HCT116 (cell line): ENCODE measurements around the gene SPDL1. TPM values are rescaled to one million over a fixed set of nuclear protein-coding genes. Genes with fewer than 3 reads are reported as not detected.

Experiments used
- ATAC-seq: fragments of 200-7000 bp; cut with Tn5 transposase; 2 replicates; pipeline ENCODE4 v1.9.1; 2020; ENCODE audit warnings: mild to moderate bottlenecking, moderate library complexity
- Bru-seq: library from RNA; stranded (reverse); fragments of 400-500 nt; gene quantifications from one replicate; lab custom pipeline; 2021; lab: Mats Ljungman, UMichigan
- BruChase-seq, 2 experiments: library from RNA; stranded (reverse); fragments of 400-500 nt; gene quantifications; one replicate each; lab custom pipeline; 2021; lab: Mats Ljungman, UMichigan
- BruUV-seq: library from RNA; stranded (reverse); fragments of 400-500 nt; replicated peaks from 2 replicates; lab custom pipeline; 2021; lab: Mats Ljungman, UMichigan
- CTCF ChIA-PET: fragments of 300-600 bp; sonication (Branson Sonifier 250); formaldehyde crosslinking; loops from one replicate; lab custom pipeline; 2021; ENCODE audit warnings: antibody characterized with exemption; lab: Charles Lee
- POLR2A ChIA-PET: fragments of 300-600, 350-600 bp; sonication (Branson Sonifier 250); formaldehyde crosslinking; loops from one replicate; lab custom pipeline; 2021; ENCODE audit warnings: antibody characterized with exemption; lab: Charles Lee
- RAD21 ChIA-PET, 2 experiments: fragments of 300-600 bp; sonication (Branson Sonifier 250); formaldehyde crosslinking; loops; one replicate each; lab custom pipeline; 2023; ENCODE audit warnings: low total read pairs in 2 of 2; ENCODE audit not compliant: uncharacterized antibody in 2 of 2, unreplicated experiment in 2 of 2, low non-redundant PET in 1 of 2; lab: Charles Lee
- DNase-seq: peaks from one replicate; pipeline ENCODE4 v3.0.0-alpha.2; 2010; ENCODE audit warnings: low read depth, low spot score
- H2AFZ ChIP-seq: fragments of 200-600 bp; shearing (Covaris generic), sonication (generic); 2 replicates; pipeline ENCODE4 v1.6.1; 2017; ENCODE audit warnings: low read depth, mixed run types, mixed read lengths, antibody characterized with exemption, low read length; ENCODE audit not compliant: poor library complexity, severe bottlenecking
- H3K27ac ChIP-seq: 2 replicates; pipeline ENCODE4 v1.5.1; 2012; ENCODE audit warnings: low read depth, low read length
- H3K27me3 ChIP-seq: fragments of 200-600 bp; sonication (generic); 2 replicates; pipeline ENCODE4 v1.6.1; 2016; ENCODE audit warnings: mixed run types, low read length, mixed read lengths; ENCODE audit not compliant: insufficient read depth
- H3K36me3 ChIP-seq, 2 experiments: fragments of 200-500 bp in 1 of 2; fragments of 200-600 bp in 1 of 2; sonication (Bioruptor generic) in 1 of 2; sonication (generic) in 1 of 2; 2 replicates each; pipeline versions ENCODE4 v1.5.1 to v1.6.1; 2014 to 2016; ENCODE audit warnings: low read length in 2 of 2, inconsistent platforms in 1 of 2, mixed read lengths in 1 of 2, mixed run types in 1 of 2; ENCODE audit not compliant: insufficient read depth in 2 of 2, control insufficient read depth in 1 of 2
- H3K4me1 ChIP-seq, 2 experiments: fragments of 200-600 bp in 1 of 2; sonication (generic) in 1 of 2; 2 replicates each; pipeline versions ENCODE4 v1.5.1 to v1.6.1; 2012 to 2017; ENCODE audit warnings: low read length in 2 of 2, inconsistent platforms in 1 of 2, mild to moderate bottlenecking in 1 of 2, mixed read lengths in 1 of 2, mixed run types in 1 of 2, moderate library complexity in 1 of 2; ENCODE audit not compliant: insufficient read depth in 2 of 2, control insufficient read depth in 1 of 2
- H3K4me2 ChIP-seq: fragments of 200-600 bp; sonication (generic); 2 replicates; pipeline ENCODE4 v1.6.1; 2017; ENCODE audit warnings: mixed run types, low read length, mixed read lengths
- H3K4me3 ChIP-seq, 2 experiments: fragments of 200-600 bp in 1 of 2; sonication (generic) in 1 of 2; replicated peaks in 1 of 2; 2 replicates each; pipeline ENCODE4 v1.5.1; 2011 to 2016; ENCODE audit warnings: low read length in 2 of 2, control low read depth in 1 of 2, low read depth in 1 of 2, mild to moderate bottlenecking in 1 of 2, mixed read lengths in 1 of 2, mixed run types in 1 of 2
- H3K79me2 ChIP-seq: fragments of 200-600 bp; sonication (generic); 2 replicates; pipeline ENCODE4 v1.6.1; 2017; ENCODE audit warnings: mild to moderate bottlenecking, mixed run types, low read length, moderate library complexity, mixed read lengths; ENCODE audit not compliant: insufficient read depth
- H3K9ac ChIP-seq: fragments of 200-600 bp; sonication (generic); 2 replicates; pipeline ENCODE4 v1.6.1; 2016; ENCODE audit warnings: low read length, mixed read lengths
- H3K9me2 ChIP-seq: fragments of 200-600 bp; sonication (generic), shearing (Covaris generic); 2 replicates; pipeline ENCODE4 v1.6.1; 2017; ENCODE audit warnings: mixed run types, mild to moderate bottlenecking, moderate library complexity; ENCODE audit not compliant: insufficient read depth
- H3K9me3 ChIP-seq, 2 experiments: fragments of 200-500 bp in 1 of 2; fragments of 200-600 bp in 1 of 2; sonication (Bioruptor generic) in 1 of 2; sonication (generic) in 1 of 2; 2 replicates each; pipeline ENCODE4 v1.6.1; 2014 to 2017; ENCODE audit warnings: low read length in 2 of 2, mixed read lengths in 2 of 2, inconsistent platforms in 1 of 2, low read depth in 1 of 2, mild to moderate bottlenecking in 1 of 2, mixed run types in 1 of 2, moderate library complexity in 1 of 2; ENCODE audit not compliant: control insufficient read depth in 1 of 2, insufficient read depth in 1 of 2
- H4K20me1 ChIP-seq: fragments of 200-600 bp; sonication (generic), shearing (Covaris generic); 2 replicates; pipeline ENCODE4 v1.6.1; 2017; ENCODE audit warnings: mixed run types, mild to moderate bottlenecking, moderate library complexity; ENCODE audit not compliant: insufficient read depth
- CBX3 ChIP-seq: IDR thresholded peaks from 2 replicates; pipeline ENCODE4 v1.6.1; 2012; ENCODE audit warnings: low read depth
- CEBPB ChIP-seq: IDR thresholded peaks from 2 replicates; pipeline ENCODE4 v1.6.1; 2012; ENCODE audit warnings: low read depth
- EGR1 ChIP-seq: IDR thresholded peaks from 2 replicates; pipeline ENCODE4 v1.6.1; 2012; ENCODE audit warnings: low read depth
- ELF1 ChIP-seq: IDR thresholded peaks from 2 replicates; pipeline ENCODE4 v1.6.1; 2012; ENCODE audit warnings: low read depth, borderline replicate concordance
- EZH2phosphoT487 ChIP-seq: fragments of 200-600 bp; IDR thresholded peaks from 2 replicates; pipeline ENCODE4 v1.6.1; 2018; ENCODE audit warnings: antibody characterized with exemption, borderline replicate concordance
- FOSL1 ChIP-seq: IDR thresholded peaks from 2 replicates; pipeline ENCODE4 v1.6.1; 2012; ENCODE audit warnings: low read depth
- JUND ChIP-seq: IDR thresholded peaks from 2 replicates; pipeline ENCODE4 v1.6.1; 2012
- POLR2A ChIP-seq: IDR thresholded peaks from 2 replicates; pipeline ENCODE4 v1.7.0; 2011; ENCODE audit warnings: borderline replicate concordance; ENCODE audit not compliant: insufficient read depth, insufficient read length; ENCODE audit errors: extremely low read depth
- SIN3A ChIP-seq: IDR thresholded peaks from 2 replicates; pipeline ENCODE4 v1.6.1; 2012; ENCODE audit warnings: low read depth
- SP1 ChIP-seq: IDR thresholded peaks from 2 replicates; pipeline ENCODE4 v1.6.1; 2012; ENCODE audit warnings: low read depth
- SRF ChIP-seq: IDR thresholded peaks from 2 replicates; pipeline ENCODE4 v1.6.1; 2012; ENCODE audit warnings: low read depth
- TCF7L2 ChIP-seq: IDR thresholded peaks from 2 replicates; pipeline ENCODE4 v1.7.0; 2011; ENCODE audit warnings: borderline replicate concordance, inconsistent platforms; ENCODE audit not compliant: insufficient read depth, insufficient read length; ENCODE audit errors: extremely low read depth
- ZFX ChIP-seq: fragments of 450-650 bp; IDR thresholded peaks from 2 replicates; pipeline ENCODE4 v1.6.1; 2017
- ZNF274 ChIP-seq: fragments of 200-500 bp; sonication (Bioruptor generic); IDR thresholded peaks from 2 replicates; pipeline ENCODE4 v1.6.1; 2014; ENCODE audit warnings: mild to moderate bottlenecking, low read depth, low read length, inconsistent platforms
- intact Hi-C: fragments of 100-400 bp; cut with micrococcal nuclease; formaldehyde crosslinking; loops from 2 replicates; pipeline ENCODE4 v1.10.0; 2022
- long read RNA-seq: library from polyadenylated mRNA; unstranded; transcript quantifications from one replicate; pipeline ENCODE4 v2.0.0, GENCODE V29; 2021; ENCODE audit not compliant: unreplicated experiment
- polyA plus RNA-seq: library from polyadenylated mRNA; unstranded; fragments of >200 nt; gene quantifications from 2 replicates; pipeline ENCODE4 v1.2.1, GENCODE V29; 2012; ENCODE audit warnings: missing spikeins
- total RNA-seq: library from RNA; stranded (reverse); gene quantifications from one replicate; pipeline ENCODE4 v1.2.1, GENCODE V29; 2021; ENCODE audit not compliant: unreplicated experiment
- TF ChIP-seq, protein P1 (sequence below): IDR thresholded peaks from 2 replicates; pipeline ENCODE4 v1.6.1; 2012; ENCODE audit warnings: low read depth
- TF ChIP-seq, protein P2 (sequence below), 3 experiments: fragments of 200-600 bp in 1 of 3; sonication (generic) in 1 of 3; IDR thresholded peaks in 2 of 3; conservative IDR thresholded peaks in 1 of 3; 2 replicates each; pipeline ENCODE4 v1.5.1; 2012 to 2017; ENCODE audit warnings: low read depth in 2 of 3, low read length in 2 of 3, antibody characterized with exemption in 1 of 3, borderline replicate concordance in 1 of 3, control low read depth in 1 of 3, mild to moderate bottlenecking in 1 of 3, mixed read lengths in 1 of 3, mixed run types in 1 of 3, moderate library complexity in 1 of 3; ENCODE audit not compliant: insufficient read depth in 1 of 3
- TF ChIP-seq, protein P3 (sequence below): IDR thresholded peaks from 2 replicates; pipeline ENCODE4 v1.6.1; 2012

SPDL1 gene, protein sequence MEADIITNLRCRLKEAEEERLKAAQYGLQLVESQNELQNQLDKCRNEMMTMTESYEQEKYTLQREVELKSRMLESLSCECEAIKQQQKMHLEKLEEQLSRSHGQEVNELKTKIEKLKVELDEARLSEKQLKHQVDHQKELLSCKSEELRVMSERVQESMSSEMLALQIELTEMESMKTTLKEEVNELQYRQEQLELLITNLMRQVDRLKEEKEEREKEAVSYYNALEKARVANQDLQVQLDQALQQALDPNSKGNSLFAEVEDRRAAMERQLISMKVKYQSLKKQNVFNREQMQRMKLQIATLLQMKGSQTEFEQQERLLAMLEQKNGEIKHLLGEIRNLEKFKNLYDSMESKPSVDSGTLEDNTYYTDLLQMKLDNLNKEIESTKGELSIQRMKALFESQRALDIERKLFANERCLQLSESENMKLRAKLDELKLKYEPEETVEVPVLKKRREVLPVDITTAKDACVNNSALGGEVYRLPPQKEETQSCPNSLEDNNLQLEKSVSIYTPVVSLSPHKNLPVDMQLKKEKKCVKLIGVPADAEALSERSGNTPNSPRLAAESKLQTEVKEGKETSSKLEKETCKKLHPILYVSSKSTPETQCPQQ
- total RNA-seq: 28.5 TPM
- 11.7 and 21.5 TPM in 2 replicates for polyA plus RNA-seq
- Bru-seq, nascent RNA: percentile 85 among the genes with signal in this experiment
- BruChase-seq, experiment 1, labeled RNA remaining after a 6-hour chase: percentile 87 among the genes with signal in this experiment
- BruChase-seq, experiment 2, labeled RNA remaining after a 2-hour chase: percentile 83 among the genes with signal in this experiment
- long read RNA-seq, transcript SPDL1-201 (12 exons, 2,668 nt): major isoform, 45 of 81 reads
- long read RNA-seq, partial matches to known transcripts: 8 of 81 reads
- long read RNA-seq, other reads (novel, unspliced or antisense): 28 of 81 reads

DNA sequence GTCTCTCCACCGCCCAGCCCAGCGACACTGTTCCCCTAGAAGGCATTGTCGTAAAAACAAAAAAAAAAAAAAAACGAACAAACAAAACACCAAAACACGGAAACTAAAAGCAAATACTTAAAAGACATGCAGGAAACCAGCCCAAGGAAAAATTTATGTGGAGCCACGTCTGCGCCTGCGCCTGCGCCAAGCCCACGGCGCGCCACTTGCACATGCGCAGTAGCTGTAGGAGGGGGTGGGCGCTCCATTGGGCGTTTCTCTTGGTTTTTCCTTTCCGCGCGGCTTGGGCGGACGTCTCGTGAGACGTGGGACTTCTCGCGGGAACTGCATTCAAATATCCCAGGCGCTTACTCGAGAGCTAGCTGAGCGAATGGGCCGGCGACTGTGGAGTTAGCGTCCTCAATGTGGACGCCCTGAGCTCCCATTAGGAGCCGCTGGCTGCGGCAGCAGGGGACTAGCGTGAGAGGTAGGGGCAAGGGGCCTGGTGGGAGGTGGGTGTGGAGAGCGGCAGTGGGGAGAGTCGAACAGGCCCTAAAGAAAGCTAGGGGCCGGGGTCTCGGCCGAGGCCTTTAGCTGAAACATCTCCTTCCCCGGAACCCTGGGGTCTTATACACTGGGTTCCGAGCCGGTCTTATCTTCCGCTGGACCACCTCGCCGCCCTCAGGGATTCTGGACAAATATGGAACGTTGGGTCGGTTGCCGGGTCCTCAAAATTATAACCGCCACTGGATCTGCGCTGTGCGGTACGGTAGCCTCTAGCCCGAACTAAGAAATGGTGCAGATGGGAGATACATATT lies at the start of gene SPDL1:
TSS of gene SPDL1 (plus strand) at position 350 of the 797 bp plus-strand sequence. CDS start 4,644 bp downstream, outside the sequence.
- H3K9me3 ChIP-seq: no peaks in the 10 kb centered on the region
- TSS peak; percentile 73 for BruUV-seq
- ChIA-PET RAD21 (interaction anchor here in 1 of 2 experiments (0.7 kb wide), 1 partner anchor 999 kb away, joined by 4 read pairs; no protein-coding TSS in a partner anchor), CTCF (interaction anchor here (0.8 to 1.1 kb wide), 2 partner anchors 596 to 633 kb away, joined by 3 to 8 read pairs; no protein-coding TSS in a partner anchor), POLR2A (interaction anchor here (1.0 to 1.4 kb wide), 4 partner anchors 10 to 1003 kb away, joined by 3 to 6 read pairs (median 4); partner anchors contain the start of gene INSYN2B)
- peak within 1 kb of the TSS; percentile 91 for H3K4me2 ChIP-seq
- H2AFZ ChIP-seq: peak within 1 kb of the TSS; percentile 90
- peaks cover 50% of the 10 kb centered on the region for H3K79me2 ChIP-seq
- peak; percentile 95 for ATAC-seq
- intact Hi-C loops: loop anchor here (2.0 to 5.0 kb wide), 2 partner anchors 597 to 1316 kb away; no protein-coding TSS in a partner anchor
- peaks cover 10% of the 10 kb centered on the region for H3K27me3 ChIP-seq
- H3K27ac ChIP-seq: peak within 1 kb of the TSS; percentile 35
- H3K9ac ChIP-seq: peak within 1 kb of the TSS; percentile 90
- H3K4me3 ChIP-seq: peak within 1 kb of the TSS; percentile 84 to 86
- no peaks in the 10 kb centered on the region; the same call in 1 of the 2 replicates for H4K20me1 ChIP-seq
- H3K36me3 ChIP-seq: peaks cover 3% of the 10 kb centered on the region in 2 experiments; a peak in 1 of 4 replicates
- H3K9me2 ChIP-seq: no peaks in the 10 kb centered on the region
- peak; percentile 93 for DNase-seq
- H3K4me1 ChIP-seq: peaks cover 0 to 16% of the 10 kb centered on the region in 2 experiments; a peak in 1 of 4 replicates
- TF ChIP-seq ZFX (peak; percentile 89), FOSL1 (no peak), ZNF274 (no peak), POLR2A (peak; percentile 92), SP1 (no peak), CBX3 (no peak), ELF1 (no peak), TCF7L2 (no peak), SRF (peak; percentile 48; the same call in 1 of the 2 replicates), EGR1 (peak; percentile 67; the same call in 1 of the 2 replicates), CEBPB (no peak), EZH2phosphoT487 (no peak), JUND (no peak), SIN3A (peak; percentile 81)
- TF ChIP-seq, protein P1, sequence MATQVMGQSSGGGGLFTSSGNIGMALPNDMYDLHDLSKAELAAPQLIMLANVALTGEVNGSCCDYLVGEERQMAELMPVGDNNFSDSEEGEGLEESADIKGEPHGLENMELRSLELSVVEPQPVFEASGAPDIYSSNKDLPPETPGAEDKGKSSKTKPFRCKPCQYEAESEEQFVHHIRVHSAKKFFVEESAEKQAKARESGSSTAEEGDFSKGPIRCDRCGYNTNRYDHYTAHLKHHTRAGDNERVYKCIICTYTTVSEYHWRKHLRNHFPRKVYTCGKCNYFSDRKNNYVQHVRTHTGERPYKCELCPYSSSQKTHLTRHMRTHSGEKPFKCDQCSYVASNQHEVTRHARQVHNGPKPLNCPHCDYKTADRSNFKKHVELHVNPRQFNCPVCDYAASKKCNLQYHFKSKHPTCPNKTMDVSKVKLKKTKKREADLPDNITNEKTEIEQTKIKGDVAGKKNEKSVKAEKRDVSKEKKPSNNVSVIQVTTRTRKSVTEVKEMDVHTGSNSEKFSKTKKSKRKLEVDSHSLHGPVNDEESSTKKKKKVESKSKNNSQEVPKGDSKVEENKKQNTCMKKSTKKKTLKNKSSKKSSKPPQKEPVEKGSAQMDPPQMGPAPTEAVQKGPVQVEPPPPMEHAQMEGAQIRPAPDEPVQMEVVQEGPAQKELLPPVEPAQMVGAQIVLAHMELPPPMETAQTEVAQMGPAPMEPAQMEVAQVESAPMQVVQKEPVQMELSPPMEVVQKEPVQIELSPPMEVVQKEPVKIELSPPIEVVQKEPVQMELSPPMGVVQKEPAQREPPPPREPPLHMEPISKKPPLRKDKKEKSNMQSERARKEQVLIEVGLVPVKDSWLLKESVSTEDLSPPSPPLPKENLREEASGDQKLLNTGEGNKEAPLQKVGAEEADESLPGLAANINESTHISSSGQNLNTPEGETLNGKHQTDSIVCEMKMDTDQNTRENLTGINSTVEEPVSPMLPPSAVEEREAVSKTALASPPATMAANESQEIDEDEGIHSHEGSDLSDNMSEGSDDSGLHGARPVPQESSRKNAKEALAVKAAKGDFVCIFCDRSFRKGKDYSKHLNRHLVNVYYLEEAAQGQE: no peak
- TF ChIP-seq, protein P2, sequence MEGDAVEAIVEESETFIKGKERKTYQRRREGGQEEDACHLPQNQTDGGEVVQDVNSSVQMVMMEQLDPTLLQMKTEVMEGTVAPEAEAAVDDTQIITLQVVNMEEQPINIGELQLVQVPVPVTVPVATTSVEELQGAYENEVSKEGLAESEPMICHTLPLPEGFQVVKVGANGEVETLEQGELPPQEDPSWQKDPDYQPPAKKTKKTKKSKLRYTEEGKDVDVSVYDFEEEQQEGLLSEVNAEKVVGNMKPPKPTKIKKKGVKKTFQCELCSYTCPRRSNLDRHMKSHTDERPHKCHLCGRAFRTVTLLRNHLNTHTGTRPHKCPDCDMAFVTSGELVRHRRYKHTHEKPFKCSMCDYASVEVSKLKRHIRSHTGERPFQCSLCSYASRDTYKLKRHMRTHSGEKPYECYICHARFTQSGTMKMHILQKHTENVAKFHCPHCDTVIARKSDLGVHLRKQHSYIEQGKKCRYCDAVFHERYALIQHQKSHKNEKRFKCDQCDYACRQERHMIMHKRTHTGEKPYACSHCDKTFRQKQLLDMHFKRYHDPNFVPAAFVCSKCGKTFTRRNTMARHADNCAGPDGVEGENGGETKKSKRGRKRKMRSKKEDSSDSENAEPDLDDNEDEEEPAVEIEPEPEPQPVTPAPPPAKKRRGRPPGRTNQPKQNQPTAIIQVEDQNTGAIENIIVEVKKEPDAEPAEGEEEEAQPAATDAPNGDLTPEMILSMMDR (IDR thresholded peaks at IDR 0.05 in 2 of 3, conservative IDR thresholded peaks at IDR 0.05 in 1 of 3; ENCODE audit: borderline replicate concordance in 1 of 3, insufficient read depth in 1 of 3, low read depth in 2 of 3, low read length in 2 of 3): no peak
- TF ChIP-seq, protein P3, sequence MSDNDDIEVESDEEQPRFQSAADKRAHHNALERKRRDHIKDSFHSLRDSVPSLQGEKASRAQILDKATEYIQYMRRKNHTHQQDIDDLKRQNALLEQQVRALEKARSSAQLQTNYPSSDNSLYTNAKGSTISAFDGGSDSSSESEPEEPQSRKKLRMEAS: peak; percentile 48; the same call in 1 of the 2 replicates
